Natural killer cell (primary cell): ENCODE measurements around the gene ARHGAP32. TPM values are rescaled to one million over a fixed set of nuclear protein-coding genes. Genes with fewer than 3 reads are reported as not detected.

Source experiments
- ATAC-seq, 3 donors: fragments of 150-1000 bp in 2 of 3; fragments of 200-7000 bp in 1 of 3; cut with Tn5 transposase; 1 replicate in 1 of 3; 2 replicates in 2 of 3; pipeline ENCODE4 v1.10.0; 2021; ENCODE audit warnings: mild to moderate bottlenecking in 2 of 3, moderate library complexity in 2 of 3
- DNase-seq, 2 donors: peaks; one replicate each; pipeline versions ENCODE4 v3.0.0 to v3.0.0-alpha.2; 2013 to 2021; ENCODE audit warnings: mixed read lengths in 1 of 2
- H3K27ac ChIP-seq: one replicate; pipeline ENCODE4 v1.5.1; 2013; ENCODE audit warnings: mild to moderate bottlenecking, low read length
- H3K27me3 ChIP-seq: one replicate; pipeline ENCODE4 v1.6.1; 2013; ENCODE audit warnings: low read length; ENCODE audit not compliant: control insufficient read depth, insufficient read depth
- H3K36me3 ChIP-seq: one replicate; pipeline ENCODE4 v1.6.1; 2013; ENCODE audit warnings: low read length; ENCODE audit not compliant: control insufficient read depth, insufficient read depth
- H3K4me1 ChIP-seq: one replicate; pipeline ENCODE4 v1.6.1; 2013; ENCODE audit warnings: low read length; ENCODE audit not compliant: control insufficient read depth, insufficient read depth
- H3K4me3 ChIP-seq: one replicate; pipeline ENCODE4 v1.5.1; 2013; ENCODE audit warnings: low read length
- H3K9me3 ChIP-seq: one replicate; pipeline ENCODE4 v1.6.1; 2013; ENCODE audit warnings: low read length; ENCODE audit not compliant: control insufficient read depth, insufficient read depth
- H3K27ac Mint-ChIP-seq, 2 donors: one replicate each; pipeline ENCODE4 v1.8.0; 2022; ENCODE audit warnings: mild to moderate bottlenecking in 2 of 2, mixed read lengths in 2 of 2, moderate library complexity in 1 of 2
- H3K27me3 Mint-ChIP-seq, 2 donors: one replicate each; pipeline ENCODE4 v1.8.0; 2022; ENCODE audit warnings: low read depth in 2 of 2, mixed read lengths in 2 of 2
- H3K36me3 Mint-ChIP-seq: one replicate; pipeline ENCODE4 v1.8.0; 2022; ENCODE audit warnings: mixed read lengths
- H3K4me1 Mint-ChIP-seq, 2 donors: one replicate each; pipeline ENCODE4 v1.8.0; 2022; ENCODE audit warnings: mixed read lengths in 2 of 2
- H3K4me3 Mint-ChIP-seq: one replicate; pipeline ENCODE4 v1.8.0; 2022; ENCODE audit warnings: mild to moderate bottlenecking, moderate library complexity, mixed read lengths
- H3K9me3 Mint-ChIP-seq, 2 donors: one replicate each; pipeline ENCODE4 v1.8.0; 2022; ENCODE audit warnings: mixed read lengths in 2 of 2
- CTCF ChIP-seq: fragments of 200-600 bp; IDR thresholded peaks from one replicate; pipeline ENCODE4 v1.8.0; 2022; ENCODE audit warnings: antibody characterized with exemption
- WGBS: methylation state at CpG from one replicate; pipeline ENCODE4 v1.1.7; 2013; ENCODE audit warnings: missing lambda C conversion rate; ENCODE audit not compliant: insufficient coverage; 5-methylcytosine and 5-hydroxymethylcytosine counted together
- intact Hi-C: fragments of 100-400 bp; cut with micrococcal nuclease; formaldehyde crosslinking; loops from one replicate; pipeline ENCODE4 v1.14.2; 2022
- total RNA-seq, 4 donors: library from RNA; stranded (reverse); fragments of 120-200 nt in 1 of 4; gene quantifications; one replicate each; pipeline versions ENCODE4 v1.2.3 to v1.2.4, GENCODE V29; 2013 to 2022

Gene ARHGAP32
- total RNA-seq, 3 donors from 2014 or later (not counting 1 experiment from before 2014, with no cell fraction given) = 2.5 to 4.6 (median 2.7) TPM

DNA sequence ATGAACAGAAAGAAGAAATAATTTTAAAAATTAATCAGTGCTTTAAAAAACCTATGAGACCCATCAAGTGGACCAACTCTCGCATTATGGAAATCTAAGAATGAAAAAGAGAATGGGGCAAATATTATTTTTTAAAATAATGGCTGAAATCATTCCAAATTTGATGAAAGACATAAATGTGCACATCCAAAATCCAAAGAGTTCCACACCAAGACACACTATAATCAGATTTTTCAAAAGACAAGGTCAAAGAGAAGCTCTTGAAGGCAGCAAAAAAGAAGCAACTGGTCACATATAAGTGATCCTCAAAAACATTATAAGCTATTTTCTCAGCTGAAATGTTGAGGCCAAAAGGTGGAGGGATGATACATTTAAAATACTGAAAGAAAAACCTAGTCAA, 85.3 kb downstream of the ARHGAP32 start:
- Histone ChIP-seq H3K27me3 (no peaks in the 10 kb centered on the region), H3K4me3 (no peak overlapping the region), H3K4me1 (no peaks in the 10 kb centered on the region), H3K9me3 (no peaks in the 10 kb centered on the region), H3K27ac (no peak overlapping the region), H3K36me3 (no peaks in the 10 kb centered on the region)
- DNase-seq (no peak), ATAC-seq (no peak)
- TF ChIP-seq CTCF = no peak
- Mint-ChIP-seq H3K9me3 (no peaks in the 10 kb centered on the region), H3K27me3 (no peaks in the 10 kb centered on the region), H3K36me3 (peaks cover 9% of the 10 kb centered on the region), H3K4me3 (no peak overlapping the region), H3K27ac (no peak overlapping the region), H3K4me1 (no peaks in the 10 kb centered on the region)
- intact Hi-C loops = no loop called here
- no CpG with 5 or more reads among the region's 1 CpG for WGBS

DNA sequence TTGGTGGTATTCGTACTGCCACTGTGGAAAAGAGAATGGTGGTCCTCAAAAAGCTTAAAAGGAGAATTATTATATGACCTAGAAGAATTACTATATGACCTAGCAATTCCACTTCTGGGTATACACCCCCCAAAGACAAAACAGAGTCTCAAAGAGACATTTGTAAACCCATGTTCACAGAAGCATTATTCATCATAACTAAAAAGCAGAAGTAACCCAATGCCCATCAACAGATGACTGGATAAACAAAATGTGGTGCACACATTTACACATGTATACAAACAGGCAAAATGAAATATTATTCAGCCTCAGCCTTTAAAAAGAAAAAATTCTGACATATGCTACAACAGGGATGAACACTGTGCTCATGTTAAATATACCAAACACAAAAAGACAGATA, 89.4 kb downstream of the ARHGAP32 start:
- H3K4me1 Mint-ChIP-seq = no peaks in the 10 kb centered on the region

DNA sequence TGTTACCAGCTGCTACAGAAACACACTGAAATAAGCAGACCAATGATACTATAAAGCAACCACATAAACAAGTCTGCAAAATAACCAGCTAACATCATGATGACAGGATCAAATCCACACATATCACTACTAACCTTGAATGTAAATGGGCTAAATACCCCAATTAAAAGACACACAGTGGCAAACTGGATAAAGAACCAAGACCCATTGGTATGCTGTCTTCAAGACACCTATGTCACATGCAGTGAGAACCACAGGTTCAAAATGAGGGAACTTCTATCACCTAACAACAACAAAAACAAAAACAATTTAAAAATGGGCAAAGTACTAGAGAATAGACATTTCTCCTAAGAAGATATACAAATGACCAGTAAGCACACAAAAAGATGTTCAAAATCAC, 89.9 kb downstream of the ARHGAP32 start:
- Mint-ChIP-seq H3K27ac (no peak overlapping the region), H3K9me3 (peaks cover 5 to 7% of the 10 kb centered on the region in 2 donors), H3K27me3 (no peaks in the 10 kb centered on the region), H3K4me1 (no peaks in the 10 kb centered on the region), H3K4me3 (no peak overlapping the region), H3K36me3 (peaks cover 9% of the 10 kb centered on the region)
- Histone ChIP-seq H3K4me1 (no peaks in the 10 kb centered on the region), H3K36me3 (no peaks in the 10 kb centered on the region), H3K27ac (no peak overlapping the region), H3K9me3 (no peaks in the 10 kb centered on the region), H3K27me3 (no peaks in the 10 kb centered on the region), H3K4me3 (no peak overlapping the region)
- no peak for ATAC-seq
- intact Hi-C loops = no loop called here
- DNase-seq = no peak
- TF ChIP-seq CTCF = no peak

More for the DNA sequence above, 89.4 kb downstream of the ARHGAP32 start:
- Histone ChIP-seq H3K4me1 (no peaks in the 10 kb centered on the region), H3K27ac (no peak overlapping the region), H3K4me3 (no peak overlapping the region), H3K27me3 (no peaks in the 10 kb centered on the region), H3K9me3 (no peaks in the 10 kb centered on the region), H3K36me3 (no peaks in the 10 kb centered on the region)
- TF ChIP-seq CTCF = no peak
- Mint-ChIP-seq H3K27me3 (no peaks in the 10 kb centered on the region), H3K27ac (no peak overlapping the region), H3K9me3 (peaks cover 0 to 3% of the 10 kb centered on the region in 2 donors), H3K36me3 (peaks cover 9% of the 10 kb centered on the region), H3K4me3 (no peak overlapping the region)
- no peak for ATAC-seq
- no CpG with 5 or more reads among the region's 1 CpG for WGBS
- DNase-seq = no peak
- intact Hi-C loops = no loop called here

- Mint-ChIP-seq H3K36me3 (peaks cover 7% of the 10 kb centered on the region), H3K4me1 (no peaks in the 10 kb centered on the region), H3K27ac (no peak overlapping the region), H3K9me3 (peaks cover 7 to 8% of the 10 kb centered on the region in 2 donors), H3K4me3 (no peak overlapping the region), H3K27me3 (no peaks in the 10 kb centered on the region)
- Histone ChIP-seq H3K27me3 (no peaks in the 10 kb centered on the region), H3K9me3 (no peaks in the 10 kb centered on the region), H3K4me3 (no peak overlapping the region), H3K27ac (no peak overlapping the region), H3K4me1 (no peaks in the 10 kb centered on the region), H3K36me3 (no peaks in the 10 kb centered on the region)
- ATAC-seq (no peak), DNase-seq (no peak)
- intact Hi-C loops = no loop called here
- WGBS = 100% methylated on average over 1 of the region's 2 CpGs
- TF ChIP-seq CTCF = no peak
Measured at GRCh38 chr11:129093283-129093682, 98.8 kb downstream of the ARHGAP32 start.
